Tongue (tissue), 2 donors: ENCODE results near the gene TPSAB1. TPM values are rescaled to one million over a fixed set of nuclear protein-coding genes. Genes with fewer than 3 reads are reported as not detected.
"Not testable (repeated sequence)": the region's sequence is repeated elsewhere in the genome, so short reads cannot be mapped to it uniquely, and the experiment has no call there.

Source experiments
- DNase-seq: peaks from one replicate; pipeline ENCODE4 v3.0.0-alpha.2; 2015
- total RNA-seq: library from RNA; depleted of rRNA; stranded (reverse); fragments of >200 nt; gene quantifications from one replicate; pipeline ENCODE4 v1.2.3, GENCODE V29; 2014

The TPSAB1 gene
- total RNA-seq, 1 donor from 2014 or later: 4.5 TPM

GRCh38 chr16:1223355-1224214 lies 16.9 kb upstream of the TPSAB1 start:
- DNase-seq: no peak

DNA sequence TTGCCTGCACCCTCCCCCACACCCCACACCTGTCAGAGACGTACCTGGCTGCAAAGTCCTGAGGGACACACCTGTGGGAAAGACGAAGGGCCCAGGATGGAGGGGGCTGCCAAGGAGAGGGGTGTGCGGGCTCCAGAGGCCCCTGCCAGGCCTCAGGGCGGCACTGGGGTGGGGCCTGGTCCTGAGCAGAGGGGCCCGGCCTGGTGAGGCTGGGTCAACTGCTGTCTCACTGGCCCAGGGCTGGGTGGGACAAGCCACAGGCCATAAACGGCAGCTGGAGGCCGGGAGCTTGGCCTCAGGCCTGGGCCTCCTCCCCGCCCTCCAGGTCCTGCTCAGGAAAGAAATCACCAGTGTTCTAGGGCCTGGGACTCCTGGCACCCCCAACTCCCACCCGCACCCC lies 15.9 kb upstream of the TPSAB1 start:
- DNase-seq: no peak

DNA sequence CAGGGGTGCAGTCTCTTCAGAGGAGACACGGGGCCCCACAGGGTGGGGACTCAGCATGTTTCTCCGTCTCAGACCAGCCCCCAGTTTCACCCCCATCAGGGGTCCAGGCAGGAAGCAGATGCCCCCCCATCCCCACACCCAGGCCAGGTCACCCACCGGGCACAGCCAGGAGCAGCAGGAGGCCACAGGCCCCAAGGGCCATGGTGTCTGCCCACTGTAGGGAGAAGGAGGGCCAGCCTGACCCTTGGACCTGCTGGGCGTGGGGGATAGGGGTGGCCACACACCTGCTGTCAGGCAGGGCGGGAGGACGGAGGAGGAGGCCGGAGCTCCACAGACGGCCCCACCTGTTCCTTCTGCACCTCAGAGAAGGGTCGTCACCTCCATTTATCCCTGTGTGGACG lies 15.5 kb upstream of the TPSAB1 start, which contains the start of gene TPSG1:
TPSG1 (minus strand) TSS at position 218 of the 401 bp plus-strand sequence; CDS start at position 202, 16 bp downstream.
- DNase-seq: no peak

- not testable (repeated sequence) for DNase-seq
These were observed 14.7 kb upstream of the TPSAB1 start for GRCh38 chr16:1225728-1226311.

GRCh38 chr16:1226692-1227091 lies 13.8 kb upstream of the TPSAB1 start:
- DNase-seq: not testable (repeated sequence)

DNA sequence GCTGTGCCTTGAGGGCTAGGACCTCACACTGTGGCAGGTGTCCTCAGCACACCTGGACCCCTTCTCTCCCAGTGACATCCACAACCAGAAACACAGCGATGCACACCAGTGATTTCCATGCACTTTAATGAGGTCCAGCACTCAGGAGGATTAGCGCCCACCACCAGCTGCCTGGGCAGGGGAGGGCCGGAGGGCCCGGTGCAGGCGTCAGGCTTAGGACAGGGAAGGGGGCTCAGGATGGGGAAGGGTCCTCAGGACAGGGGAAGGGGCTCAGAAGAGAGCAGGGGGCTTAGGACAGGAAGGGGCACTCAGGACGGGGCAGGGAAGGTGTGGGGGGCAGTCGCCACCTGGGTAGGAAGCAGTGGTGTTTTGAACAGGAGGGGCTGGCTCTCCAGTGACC lies 12.3 kb upstream of the TPSAB1 start:
- DNase-seq: not testable (repeated sequence)

GRCh38 chr16:1229476-1229875 lies 11.0 kb upstream of the TPSAB1 start:
- DNase-seq: not testable (repeated sequence)

DNA sequence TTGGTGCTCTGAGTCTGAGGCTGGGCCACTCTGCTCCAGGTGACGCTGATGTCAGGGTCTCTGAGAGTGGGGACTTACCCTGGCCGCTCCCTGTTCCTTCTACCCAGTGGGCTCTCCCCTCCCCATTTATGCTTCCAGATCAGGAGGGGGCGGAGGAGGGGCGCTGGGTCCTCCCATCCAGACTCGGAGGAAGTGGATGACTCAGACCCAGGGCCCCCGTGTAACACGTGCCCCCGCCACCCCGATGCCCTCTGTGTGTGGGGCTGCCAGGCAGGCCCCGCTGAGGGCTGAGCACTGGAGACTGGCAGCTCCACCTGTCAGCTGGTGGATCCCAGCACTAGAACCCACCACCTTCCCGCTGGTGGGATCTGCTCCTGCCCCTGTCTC lies 10.4 kb upstream of the TPSAB1 start, which contains the start of gene TPSB2:
TPSB2 (minus strand) TSS at position 101 of the 387 bp plus-strand sequence. CDS start 233 bp downstream, outside the sequence.
- DNase-seq: not testable (repeated sequence)

GRCh38 chr16:1230471-1231212 lies 9.9 kb upstream of the TPSAB1 start:
- DNase-seq: not testable (repeated sequence)

DNA sequence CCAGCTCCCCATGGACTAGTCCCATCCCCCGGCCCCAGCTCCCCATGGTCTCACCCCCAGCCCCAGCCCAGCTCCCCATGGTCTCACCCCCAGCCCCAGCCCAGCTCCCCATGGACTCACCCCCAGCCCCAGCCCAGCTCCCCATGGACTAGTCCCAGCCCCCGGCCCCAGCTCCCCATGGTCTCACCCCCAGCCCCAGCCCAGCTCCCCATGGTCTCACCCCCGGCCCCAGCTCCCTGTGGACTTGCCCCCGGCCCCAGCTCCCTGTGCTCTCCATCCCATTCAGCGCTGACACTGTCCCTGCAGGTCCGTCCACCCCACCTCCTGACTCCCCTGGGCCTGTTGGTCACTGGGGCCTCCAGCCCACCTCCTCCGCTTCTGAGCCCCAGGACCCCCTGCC lies 9.2 kb upstream of the TPSAB1 start:
- not testable (repeated sequence) for DNase-seq

DNA sequence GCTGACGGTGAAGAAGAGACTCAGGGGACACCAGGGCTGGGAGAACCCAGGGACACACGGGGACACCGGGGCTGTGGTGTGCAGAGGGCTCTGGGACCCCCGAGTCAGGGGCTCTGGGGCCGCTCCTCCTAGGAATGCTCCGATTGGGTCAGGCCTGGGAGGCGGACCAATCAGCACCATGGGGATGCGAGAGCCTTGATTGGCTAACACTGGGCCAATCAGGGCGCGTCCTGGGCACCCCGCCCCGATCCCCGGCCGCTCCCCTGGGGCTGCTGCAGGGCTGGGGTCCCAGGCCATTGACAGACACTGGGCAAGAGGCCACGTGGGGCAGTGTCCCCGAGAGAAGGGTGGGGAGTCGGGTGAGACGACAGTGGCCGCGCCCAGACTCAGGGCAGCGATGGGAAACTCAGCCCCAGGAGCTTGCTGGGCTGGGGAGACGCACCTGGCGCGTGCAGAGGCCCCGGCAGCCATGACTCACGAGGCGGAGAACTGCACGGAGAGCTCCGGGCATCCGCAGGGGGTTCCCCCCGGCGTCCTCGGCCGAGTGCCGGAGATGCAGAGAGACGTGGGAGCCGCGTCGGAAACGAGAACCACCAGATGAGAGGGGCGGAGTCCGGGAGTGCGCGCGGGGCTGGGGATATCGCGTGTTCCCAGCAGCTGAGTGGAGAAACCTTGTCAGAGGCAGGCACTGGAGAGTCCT lies 8.3 kb upstream of the TPSAB1 start:
- DNase-seq: not testable (repeated sequence)

- not testable (repeated sequence) for DNase-seq
These were observed 3.8 kb upstream of the TPSAB1 start for GRCh38 chr16:1236659-1237058.

DNA sequence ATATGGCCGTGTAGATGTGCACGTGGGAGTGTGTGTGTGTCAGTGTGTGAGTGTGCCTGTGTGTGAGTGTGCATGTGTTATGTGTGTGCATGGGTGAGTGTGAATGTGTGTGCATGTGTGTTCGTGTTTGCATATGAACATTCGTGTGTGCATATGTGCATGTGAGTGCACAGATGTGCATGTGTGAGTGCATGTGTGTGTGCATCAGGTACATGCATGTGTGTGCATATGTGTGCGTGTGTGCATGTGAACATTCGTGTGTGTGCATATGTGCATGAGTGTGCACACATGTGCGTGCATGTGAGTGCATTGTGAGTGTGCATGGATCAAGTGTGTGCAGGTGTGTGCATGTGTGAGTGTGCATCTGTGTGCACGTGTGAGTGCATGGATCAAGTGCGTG lies 2.5 kb upstream of the TPSAB1 start:
- no peak for DNase-seq

- not testable (repeated sequence) for DNase-seq
These were observed 1.6 kb upstream of the TPSAB1 start for GRCh38 chr16:1238909-1239308.

DNA sequence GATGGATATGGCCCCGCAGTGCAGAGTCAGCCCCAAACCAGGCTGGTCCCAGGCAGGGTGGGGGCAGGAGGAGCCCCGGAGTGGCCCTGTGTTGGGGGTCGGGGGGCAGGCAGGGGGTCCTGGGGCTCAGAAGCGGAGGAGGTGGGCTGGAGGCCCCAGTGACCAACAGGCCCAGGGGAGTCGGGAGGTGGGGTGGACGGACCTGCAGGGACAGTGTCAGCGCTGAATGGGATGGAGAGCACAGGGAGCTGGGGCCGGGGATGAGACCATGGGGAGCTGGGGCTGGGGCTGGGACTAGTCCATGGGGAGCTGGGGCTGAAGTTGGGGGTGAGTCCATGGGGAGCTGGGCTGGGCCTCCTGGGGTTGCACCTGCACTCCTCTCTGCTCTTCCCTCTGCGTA lies 930 bp upstream of the TPSAB1 start:
- DNase-seq: not testable (repeated sequence)

DNA sequence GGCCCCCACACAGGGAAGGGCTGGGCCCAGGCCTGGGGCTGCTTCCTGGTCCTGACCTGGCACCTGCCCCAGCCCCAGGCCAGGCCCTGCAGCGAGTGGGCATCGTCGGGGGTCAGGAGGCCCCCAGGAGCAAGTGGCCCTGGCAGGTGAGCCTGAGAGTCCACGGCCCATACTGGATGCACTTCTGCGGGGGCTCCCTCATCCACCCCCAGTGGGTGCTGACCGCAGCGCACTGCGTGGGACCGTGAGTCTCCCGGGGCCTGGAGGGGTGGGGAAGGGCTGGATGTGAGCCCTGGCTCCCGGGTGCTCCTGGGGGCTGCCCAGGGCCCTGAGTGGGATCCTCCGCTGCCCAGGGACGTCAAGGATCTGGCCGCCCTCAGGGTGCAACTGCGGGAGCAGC lies 576 bp downstream of the TPSAB1 start:
- DNase-seq: not testable (repeated sequence)

GRCh38 chr16:1243363-1243762 lies 2.9 kb downstream of the TPSAB1 start:
- not testable (repeated sequence) for DNase-seq

DNA sequence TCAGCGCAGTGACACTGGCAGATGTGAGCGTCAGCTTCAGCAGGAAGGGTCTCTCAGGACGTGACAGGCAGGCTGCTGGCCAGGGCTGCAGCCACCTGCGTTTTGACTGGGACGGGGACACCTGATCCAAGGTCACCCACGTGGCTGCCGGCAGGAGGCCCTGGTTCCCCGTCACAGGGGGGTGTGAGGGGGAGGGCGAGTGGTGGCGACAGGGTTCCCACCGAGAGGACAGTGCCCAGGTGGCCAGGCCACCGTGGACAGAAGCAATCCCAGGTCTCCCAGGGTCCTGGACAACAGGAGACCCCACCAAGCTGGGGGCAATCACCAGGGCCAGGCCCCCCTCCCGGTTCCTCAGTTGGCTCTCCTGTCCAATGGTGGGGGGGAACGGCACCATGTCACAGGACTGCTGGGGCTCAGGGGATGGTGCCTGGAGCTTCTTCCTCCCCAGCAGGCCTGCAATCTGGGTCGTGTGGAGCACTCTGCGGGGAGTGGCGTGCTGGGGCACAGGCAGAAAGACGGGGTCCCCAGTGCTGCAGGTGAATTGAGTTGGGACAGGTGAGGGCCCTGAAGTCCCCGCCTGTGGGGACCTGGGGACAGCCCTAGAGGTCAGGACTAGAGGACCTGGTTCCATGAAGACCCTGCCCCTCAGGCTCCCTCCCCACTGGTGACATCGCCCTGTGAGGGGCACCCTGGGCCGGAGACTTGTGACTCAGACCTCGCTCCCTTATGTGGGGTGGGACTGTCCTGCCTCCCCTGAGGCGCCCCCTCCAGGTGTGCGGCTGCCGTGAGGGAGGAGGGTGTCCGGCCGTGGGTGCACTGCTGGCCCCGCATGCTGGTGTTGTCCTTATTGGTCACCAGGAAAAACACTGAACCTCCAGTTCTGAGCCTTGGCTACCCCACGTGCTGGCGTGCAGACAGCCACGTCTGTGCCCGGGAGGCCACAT lies 3.7 kb downstream of the TPSAB1 start:
- peak; percentile 12 for DNase-seq

DNA sequence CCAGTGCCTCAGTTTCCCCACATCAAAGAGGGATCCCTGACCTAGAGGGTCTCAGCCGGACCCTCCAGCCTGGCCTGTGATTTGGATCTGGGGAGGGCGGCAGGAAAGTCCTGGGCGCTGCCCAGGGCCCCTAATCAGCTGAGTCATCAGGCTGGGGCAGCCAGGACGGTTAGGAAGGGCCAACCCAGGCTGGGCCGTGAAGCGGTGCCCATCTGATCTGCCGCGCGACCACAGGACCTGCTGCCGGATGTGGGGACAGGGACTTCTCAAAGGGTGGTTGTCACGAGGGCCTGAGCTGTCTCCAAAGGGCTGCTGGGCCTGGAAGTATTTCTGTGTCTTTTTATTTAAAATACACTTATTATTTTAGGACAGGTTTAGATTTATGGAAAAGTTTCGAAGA lies 4.4 kb downstream of the TPSAB1 start:
- DNase-seq: no peak

- DNase-seq: no peak
These were observed 5.0 kb downstream of the TPSAB1 start for GRCh38 chr16:1245452-1246020.
